GM19025 (cell line): ENCODE results near the gene CDC14B.
"Not testable (repeated sequence)": the region's sequence is repeated elsewhere in the genome, so short reads cannot be mapped to it uniquely, and the experiment has no call there.

ENCODE experiments used
- ATAC-seq: cut with Tn5 transposase; IDR thresholded peaks from one replicate; pipeline ENCODE4 v1.9.1; 2021; ENCODE audit warnings: mild to moderate bottlenecking, low read depth, moderate library complexity; ENCODE audit not compliant: unreplicated experiment

The CDC14B gene

DNA sequence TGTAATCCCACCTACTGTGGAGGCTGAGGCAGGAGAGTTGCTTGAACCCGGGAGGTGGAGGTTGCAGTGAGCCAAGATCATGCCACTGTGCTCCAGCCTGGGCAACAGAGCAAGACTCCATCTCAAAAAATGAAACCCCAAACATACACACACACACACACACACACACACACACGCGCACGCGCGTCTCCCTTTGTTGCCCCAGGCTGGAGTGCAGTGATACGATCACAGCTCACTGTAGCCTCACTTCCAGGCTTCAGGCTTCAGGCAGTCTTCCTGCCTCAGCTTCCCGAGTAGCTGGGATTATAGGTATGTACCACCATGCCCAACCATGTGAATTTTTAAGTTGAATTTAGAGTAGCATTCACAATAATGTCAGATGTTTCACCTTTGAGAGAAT is 13.9 kb upstream of the CDC14B start:
- ATAC-seq, result not testable (repeated sequence)

DNA sequence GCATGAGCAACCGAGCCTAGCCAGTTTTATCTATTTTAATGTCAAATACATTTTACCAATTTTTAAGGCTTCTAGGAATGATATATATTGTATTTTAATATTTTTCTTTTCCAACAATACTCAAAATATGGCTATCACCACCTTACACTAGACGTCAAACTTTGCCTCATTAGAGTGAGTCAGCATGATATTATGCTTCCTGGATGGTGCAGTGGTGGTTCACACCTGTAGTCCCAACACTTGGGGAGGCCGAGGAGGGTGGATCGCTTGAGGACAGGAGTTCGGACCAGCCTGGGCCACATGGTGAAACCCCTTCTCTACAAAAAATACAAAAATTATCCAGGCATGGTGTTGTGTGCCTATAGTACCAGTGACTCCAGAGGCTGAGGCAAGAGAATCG is 7.3 kb upstream of the CDC14B start:
- ATAC-seq, result no peak

DNA sequence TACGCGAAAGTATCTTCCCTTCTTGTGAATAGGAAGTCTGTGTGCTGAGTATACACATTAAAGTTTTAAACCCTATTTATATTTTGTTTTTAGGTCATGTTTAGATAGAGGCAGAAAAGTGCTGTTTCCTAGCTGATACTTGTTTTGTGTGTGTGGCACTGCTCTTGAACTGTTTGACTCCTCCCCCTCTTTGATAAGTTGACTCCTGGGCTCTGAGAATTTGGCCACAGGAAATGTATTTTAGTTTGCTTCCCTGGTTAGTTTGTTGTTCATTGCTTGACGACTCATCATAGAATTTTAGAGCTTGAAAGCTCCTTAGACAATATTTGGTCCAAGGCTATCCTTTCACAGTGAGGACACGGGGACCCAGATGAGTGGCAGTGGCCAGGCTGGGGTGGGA is 2.0 kb upstream of the CDC14B start:
- ATAC-seq, result no peak

DNA sequence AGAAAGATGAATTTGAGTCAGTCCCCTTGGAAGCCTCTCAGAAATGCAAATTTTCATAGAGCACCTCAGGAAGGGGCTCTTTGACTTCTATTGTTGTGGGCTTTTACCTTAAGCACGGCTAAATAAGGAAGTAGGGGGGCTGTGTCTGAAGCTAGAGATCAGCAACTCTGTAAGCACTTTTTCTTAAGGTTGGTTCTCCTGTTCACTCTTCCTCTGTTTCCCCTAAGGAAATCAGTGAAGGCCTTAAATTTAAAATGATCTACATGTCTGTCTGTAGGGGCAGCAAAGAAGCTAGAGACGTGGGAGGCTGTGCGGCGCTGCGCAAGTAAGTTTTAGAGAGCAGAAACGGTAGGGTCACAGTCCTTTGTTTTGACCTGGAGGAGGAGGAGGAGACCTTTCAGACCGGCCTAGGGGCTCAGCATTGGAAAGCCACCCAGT is 1.2 kb upstream of the CDC14B start:
- no peak for ATAC-seq

DNA sequence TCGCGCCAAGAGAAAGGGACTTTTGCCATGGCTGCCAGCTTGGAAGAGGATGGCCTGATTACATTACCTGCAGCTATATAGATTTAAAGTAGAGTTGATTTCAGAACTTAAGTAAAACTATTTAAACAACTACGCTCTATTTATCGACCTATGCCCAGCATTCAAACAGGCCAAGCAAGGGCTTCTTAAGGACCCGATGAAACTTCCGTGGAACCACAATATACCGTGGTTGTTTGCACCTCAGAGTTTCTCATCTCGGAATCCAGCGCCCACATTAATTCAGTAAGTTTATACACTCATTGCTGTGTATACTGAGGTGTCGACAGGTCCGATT is 505 bp upstream of the CDC14B start:
- ATAC-seq, result no peak

DNA sequence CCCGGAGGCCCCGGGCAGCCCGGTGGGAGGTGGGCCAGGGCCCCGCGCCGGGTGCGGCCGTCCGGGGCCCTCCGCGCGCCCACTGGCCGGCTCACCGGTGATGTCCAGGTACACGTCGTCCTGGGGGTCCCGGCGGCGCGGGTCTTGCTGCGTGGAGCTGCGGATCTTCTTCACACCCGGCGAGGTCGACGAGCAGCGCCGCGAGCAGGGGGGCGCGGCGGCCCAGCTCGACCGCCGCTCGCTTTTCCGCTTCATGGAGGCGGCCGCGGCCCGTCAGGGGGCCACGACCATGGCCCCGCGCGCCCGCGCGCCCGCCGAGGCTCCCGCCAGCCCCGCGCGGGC is 548 bp downstream of the CDC14B start:
- ATAC-seq, result no peak

DNA sequence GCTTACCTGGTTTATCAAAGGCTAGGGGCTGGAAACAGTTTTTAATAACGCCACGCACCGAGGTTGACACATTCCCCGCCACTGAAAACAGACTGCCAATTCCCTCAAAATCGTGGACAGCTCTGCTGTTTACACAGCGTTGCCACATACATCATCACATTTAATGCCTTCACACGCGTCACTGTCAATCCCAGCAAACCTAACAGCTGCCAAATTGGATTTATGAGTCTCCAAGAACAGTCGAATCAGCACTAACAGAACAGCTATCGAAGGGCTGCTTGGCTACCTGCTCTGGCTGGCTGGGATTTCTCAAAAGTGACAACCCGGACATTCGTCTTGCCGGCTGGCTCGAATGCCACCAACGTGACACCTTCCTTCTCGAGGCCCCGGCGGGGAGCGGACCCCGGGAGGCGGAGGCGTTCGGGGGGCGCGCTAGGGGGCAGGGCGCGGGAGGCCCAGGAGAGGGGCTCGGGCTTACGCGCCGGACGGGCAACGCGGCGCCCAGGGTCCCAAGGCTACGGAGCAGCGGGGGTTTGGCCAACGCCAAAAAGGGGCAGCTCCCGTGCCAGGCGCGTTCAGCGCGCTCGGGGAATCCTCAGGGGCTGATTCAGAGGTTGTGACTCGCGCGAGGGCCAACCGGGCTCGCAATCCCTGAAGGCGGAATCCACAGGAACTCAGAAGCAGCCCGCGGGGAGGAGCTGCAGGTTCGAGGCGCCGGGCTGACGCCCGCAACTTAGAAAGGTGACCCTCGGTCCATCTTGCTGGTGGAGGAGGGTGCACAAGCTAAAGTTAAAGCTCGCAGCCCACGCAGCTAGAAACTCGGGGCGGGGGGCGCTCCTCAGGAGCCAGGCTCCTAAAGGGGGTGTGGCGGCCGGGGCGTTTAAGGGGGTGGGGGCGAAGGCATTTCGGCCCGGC is 1.2 kb downstream of the CDC14B start:
- ATAC-seq, result no peak

DNA sequence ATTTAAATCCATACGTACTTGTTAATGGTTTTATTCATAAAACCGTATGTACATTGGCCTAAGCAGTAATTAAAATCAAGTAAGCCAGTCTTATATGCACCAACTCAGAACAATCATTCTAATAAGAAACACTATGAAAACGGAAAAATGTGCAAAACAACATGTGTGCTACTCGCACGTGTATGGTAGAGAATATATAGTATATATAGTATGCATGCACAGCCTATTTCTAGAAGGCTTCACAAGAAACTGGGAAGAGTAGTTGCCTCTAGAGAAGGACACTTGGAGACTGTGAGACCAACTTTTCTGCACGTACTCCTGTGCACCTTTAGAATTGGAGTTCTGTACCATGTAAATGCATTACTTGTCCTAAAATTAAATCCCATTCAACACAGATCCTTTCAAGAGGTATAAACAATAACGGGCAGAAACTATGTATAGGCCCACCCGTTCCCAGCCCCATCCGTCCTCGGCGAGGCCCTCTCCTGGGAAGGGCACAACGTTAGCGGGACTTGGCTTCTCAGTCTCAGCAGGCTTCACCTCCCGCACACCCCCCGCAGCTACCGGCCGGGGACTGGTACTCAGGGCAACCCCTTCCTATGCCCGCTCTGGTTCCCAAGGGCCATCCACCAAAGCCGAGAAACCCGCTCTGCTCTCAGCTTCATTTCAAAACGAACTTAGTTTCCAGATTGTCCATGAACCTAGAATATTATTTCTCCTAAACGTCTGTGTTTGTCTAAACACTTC is 2.0 kb downstream of the CDC14B start:
- ATAC-seq, result no peak

DNA sequence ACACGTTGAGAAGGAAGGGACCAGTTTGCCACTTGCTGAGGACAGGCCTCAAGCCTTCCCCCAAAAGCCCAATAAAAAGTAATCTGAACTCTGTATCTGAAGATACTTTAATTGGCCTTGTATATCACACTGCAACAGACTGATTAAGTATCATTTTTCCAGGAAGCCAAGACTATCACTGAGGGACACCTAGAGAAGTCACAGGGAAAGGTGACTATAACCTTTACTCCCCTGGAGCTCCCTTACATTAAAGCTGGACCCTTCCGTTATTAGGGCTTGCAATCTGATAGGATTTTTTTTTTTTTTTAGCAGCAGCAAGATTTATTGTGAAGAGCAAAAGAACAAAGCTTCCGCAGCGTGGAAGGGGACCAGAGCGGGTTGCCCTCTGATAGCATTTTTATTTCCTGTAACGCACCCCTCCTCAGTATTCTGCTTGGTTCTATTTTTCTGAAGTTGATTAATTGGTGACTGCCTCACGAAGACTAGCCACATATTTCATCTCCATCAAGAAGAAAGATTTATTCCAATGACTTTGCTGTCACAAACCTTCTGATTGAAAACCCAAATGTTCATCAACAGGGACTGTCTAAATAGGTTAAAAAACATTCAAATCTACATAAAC is 2.7 kb downstream of the CDC14B start:
- ATAC-seq, result no peak

DNA sequence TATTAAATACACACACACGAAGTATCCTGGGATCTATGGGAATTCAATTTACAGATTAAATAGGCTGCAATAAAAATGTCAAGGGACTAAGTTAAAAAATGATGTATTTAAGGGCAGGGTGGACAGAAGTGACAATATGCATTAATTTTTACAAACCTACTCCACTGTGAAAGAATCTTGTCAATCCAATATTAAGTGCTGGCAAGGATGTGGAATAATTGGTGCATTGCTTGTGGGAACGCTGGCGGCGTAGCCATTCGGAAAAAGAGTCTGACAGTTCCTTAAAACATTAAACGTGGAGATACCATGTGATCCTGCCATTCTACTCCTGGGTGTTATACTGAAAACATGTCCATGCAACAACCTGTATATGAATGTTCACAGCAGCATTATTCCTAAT is 4.2 kb downstream of the CDC14B start:
- no peak for ATAC-seq

DNA sequence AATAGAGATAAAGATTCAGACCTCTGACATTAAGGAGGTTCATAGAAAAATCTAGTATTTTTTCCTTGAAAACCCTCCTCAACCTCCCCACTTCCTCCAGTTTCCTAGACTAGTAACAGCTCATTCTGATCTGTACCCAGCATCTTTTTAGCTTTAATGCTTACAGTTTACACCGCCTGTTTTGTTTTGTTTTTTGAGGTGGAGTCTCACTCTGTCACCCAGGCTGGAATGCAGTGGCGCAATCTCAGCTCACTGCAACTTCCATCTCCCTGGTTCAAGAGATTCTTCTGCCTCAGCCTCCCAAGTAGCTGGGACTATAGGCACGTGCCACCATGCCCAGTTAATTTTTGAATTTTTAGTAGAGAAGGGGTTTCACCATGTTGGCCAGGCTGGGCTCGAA is 5.0 kb downstream of the CDC14B start:
- ATAC-seq, result not testable (repeated sequence)

DNA sequence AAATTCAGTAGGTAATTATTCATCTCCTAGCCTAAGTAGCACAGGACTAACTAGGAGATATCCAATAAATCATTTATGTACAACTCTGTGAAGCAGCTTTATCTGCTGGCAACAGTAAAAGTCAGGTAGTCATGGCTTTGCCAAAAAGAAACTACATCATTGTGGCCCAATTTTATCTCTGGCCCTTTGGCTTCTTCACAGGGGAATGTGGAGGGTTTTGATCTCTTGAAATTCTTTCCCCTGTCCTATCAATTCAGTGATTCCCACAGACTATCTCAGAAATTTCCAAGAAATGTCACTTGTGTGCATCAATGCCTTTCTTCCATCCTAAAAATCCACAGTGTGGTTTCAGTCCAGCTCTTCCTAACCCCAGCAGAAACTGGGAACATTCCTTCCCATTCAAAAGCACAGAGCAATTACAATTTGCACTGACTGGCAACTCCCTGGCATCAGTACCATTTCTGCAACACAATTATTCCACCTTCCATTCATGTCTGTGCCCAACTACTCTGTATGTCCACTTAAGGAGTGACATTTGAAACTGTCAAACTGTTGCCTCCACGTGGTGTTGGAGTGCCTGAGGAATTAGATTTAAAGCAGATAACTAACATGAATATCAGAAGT is 6.6 kb downstream of the CDC14B start:
- ATAC-seq, result no peak

DNA sequence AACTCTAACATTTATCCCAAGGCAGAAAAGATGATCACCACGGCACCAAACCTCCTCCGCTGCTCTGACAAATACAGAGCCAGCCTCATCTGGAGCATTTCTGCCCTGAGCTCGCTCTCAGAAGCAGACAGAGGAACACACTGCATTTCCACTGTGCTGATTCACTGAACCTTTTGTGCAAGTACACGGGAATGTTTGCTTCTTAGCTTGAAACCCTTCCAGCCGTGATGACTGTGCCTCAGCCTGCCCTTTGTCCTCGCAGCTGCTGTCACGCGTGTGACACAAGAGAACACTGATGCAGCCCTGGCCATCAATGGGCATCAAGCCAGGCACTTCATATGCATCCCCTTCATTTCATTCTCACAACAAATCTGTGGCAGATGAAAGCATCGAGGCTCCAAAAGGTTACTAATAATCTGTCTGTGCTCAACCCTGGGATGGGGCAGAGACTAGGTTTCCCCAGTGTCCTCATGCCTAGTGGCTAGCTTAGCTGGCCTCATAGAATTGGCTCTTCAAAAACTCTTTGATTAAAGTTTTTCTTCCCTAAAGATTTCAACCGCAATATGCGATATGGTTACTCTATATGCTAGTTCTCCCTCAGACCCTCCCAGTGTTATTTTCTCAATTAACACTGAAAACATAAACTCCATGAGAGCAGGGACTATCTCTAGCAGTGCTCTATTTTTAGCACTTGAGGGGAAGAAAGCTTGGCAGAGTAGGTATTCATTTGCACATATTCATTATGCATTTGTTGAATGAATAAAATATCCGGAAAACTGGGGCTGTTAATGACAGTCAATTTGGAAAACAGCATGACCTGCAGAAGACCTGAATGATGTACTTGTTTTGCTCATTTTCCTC is 7.3 kb downstream of the CDC14B start:
- ATAC-seq, result no peak

DNA sequence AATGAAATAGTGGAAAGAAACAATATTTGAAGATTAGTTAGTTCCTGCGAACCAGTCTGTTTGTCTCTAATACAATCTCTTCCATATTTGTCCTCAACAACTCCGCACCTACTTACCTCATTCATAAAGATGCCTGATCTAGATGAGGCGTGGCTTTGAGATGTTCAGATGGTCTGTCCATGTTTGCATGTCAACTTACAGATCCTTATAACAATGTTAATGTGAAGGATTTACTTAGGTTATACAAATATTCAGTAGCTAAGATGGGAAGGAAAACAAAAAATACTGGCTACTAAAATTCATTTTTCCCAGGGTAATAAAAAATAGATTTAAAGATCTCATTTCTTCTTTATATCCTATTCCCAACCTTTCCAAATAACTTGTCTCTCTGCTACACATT is 8.3 kb downstream of the CDC14B start:
- ATAC-seq, result no peak

DNA sequence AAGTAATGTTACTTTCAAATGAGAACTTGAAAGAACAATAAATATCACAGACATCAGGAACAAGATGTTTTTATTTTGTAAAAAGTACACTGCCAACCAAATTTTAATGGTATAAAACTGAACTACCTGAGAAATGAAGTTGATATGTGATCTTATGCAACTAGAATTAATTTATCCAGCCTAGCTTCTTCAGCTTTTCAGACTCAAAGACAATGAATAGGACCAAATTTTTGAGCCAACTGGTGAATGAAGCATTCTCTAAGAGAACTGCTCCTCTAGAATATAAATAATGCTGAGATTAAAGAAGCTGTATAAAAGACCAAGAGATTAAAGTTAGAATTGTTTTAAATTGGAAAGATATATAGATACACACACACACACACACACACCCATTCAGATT is 9.9 kb downstream of the CDC14B start:
- no peak for ATAC-seq

DNA sequence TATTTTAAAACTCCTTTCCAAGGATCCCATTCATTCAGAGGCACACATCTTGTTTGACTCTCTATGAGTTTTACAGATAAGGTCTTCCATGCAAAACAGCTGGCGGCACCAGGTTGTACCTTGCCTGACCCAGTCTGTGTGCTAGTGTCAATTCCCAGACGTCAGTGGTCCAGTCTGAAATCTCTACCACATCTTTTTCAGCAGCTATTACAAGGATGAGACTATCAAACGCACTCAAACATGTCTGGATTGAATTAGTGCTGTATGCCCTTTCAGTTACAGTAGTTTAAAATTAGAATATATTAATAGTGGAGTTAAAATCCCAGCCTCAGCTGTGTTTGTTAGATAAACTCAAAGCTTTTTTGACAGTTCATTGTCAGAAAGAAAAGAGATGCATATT is 11.7 kb downstream of the CDC14B start:
- ATAC-seq, result no peak

DNA sequence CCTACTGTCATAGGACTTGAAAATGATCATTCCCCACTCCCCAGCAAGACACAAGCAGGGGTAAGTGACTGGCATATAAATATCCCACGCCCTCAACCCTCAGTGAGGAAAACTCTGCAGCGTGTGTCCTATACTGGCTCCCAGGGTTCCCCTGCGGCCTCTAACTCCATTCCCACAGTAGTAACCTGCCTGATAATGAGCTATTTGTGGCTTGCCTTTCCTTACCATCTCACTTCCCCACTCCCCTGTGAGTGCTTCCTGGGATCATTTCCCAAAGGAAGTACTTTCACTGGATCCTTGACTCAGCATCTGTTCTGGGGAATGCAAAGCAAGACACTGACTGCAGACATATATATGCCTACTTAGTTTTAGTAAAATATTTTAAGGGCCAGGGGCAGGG is 14.3 kb downstream of the CDC14B start:
- ATAC-seq, result no peak

DNA sequence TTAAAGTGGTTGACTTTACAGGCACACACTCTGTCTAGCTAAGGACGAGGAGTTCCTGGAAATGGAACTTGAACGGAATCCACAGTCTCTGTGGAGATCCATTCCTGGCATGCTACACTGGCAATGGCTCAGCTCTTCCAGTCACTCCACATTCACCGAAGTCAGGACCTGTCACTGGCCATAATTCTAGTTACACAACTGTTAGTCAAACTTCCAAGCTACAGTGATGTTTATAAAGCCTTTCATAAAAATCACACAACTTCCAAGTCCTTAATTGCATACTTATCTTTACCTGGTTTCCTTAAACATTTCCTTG is 15.7 kb downstream of the CDC14B start:
- no peak for ATAC-seq

DNA sequence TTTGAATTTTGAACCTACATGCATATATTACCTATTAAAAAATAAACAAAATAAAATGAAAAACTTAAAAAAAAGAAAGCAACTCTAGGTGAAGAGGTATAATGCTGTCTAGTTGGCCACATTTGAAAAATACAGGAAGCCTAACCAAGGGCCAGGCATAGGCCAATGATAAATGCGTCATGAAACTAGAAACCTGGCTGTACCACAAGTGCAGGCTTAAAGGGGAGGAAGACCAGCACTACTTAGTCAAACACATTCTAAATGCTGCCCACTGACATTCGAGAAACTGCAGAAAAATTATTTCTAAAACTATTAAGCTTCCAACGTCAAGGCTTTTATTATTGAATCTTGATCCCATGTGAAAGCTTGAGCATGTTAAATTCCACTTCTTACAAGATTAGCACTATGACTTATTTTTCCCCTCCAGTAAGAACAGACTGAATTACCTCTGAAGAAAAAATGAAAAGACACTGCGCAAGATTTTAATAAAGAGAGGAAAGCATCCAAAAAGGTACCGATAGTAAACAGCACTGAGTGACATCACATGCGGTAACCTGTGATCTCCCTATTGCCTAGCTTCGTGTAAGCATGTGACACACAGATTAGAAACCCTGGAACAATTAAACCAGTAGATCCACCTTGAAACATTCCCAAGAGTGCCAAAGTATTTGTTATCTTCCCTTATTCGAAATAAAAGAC is 16.2 kb downstream of the CDC14B start:
- no peak for ATAC-seq

DNA sequence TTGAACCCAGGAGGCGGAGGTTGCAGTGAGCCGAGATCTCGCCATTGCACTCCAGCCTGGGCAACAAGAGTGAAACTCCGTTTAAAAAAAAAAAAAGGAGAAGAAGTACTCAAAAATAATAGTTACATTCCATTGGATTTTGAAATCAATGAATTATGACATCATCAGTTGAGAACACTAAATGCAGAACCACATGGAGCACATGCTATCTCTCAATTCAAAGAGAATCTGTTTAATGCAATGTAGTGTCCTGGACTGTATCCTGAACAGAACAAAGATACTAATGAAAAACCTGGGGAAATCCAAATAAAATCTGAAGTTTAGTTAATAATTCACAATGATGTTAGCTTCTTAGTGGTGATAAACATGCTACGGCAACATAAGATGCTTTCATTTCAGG is 20.3 kb downstream of the CDC14B start:
- ATAC-seq, result no peak
